Right atrium auricular region (tissue), 2 donors: ENCODE results near the gene PODXL2. TPM values are rescaled to one million over a fixed set of nuclear protein-coding genes. Genes with fewer than 3 reads are reported as not detected.
A peak's percentile ranks its signal among the peaks of the same experiment; 100 is the strongest.
"Not testable (repeated sequence)": the region's sequence is repeated elsewhere in the genome, so short reads cannot be mapped to it uniquely, and the experiment has no call there.

Experiments used
- DNase-seq: peaks from one replicate; pipeline ENCODE4 v3.0.0-alpha.2; 2019; ENCODE audit warnings: low spot score
- H3K27ac ChIP-seq, 2 donors: fragments of 200-600 bp; sonication (generic); 1 replicate in 1 of 2; 2 replicates in 1 of 2; pipeline ENCODE4 v1.5.1; 2016 to 2019
- H3K27me3 ChIP-seq, 2 donors: fragments of 200-600 bp; sonication (generic); one replicate each; pipeline versions ENCODE4 v1.5.1 to v1.6.0; 2017 to 2019
- H3K36me3 ChIP-seq: fragments of 200-600 bp; sonication (generic); one replicate; pipeline ENCODE4 v1.5.1; 2016
- H3K4me1 ChIP-seq, 2 donors: fragments of 200-600 bp; sonication (generic); one replicate each; pipeline versions ENCODE4 v1.5.1 to v1.6.0; 2017 to 2019
- H3K4me3 ChIP-seq, 2 donors: fragments of 200-600 bp; sonication (generic); 1 replicate in 1 of 2; 2 replicates in 1 of 2; pipeline ENCODE4 v1.5.1; 2017 to 2019; ENCODE audit warnings: mild to moderate bottlenecking in 1 of 2, moderate library complexity in 1 of 2
- H3K9me3 ChIP-seq, 2 donors: fragments of 200-600 bp; sonication (generic); one replicate each; pipeline ENCODE4 v1.5.1; 2019
- CTCF ChIP-seq, 2 donors: fragments of 200-600 bp; sonication (generic); IDR thresholded peaks; one replicate each; pipeline ENCODE4 v1.5.1; 2019; ENCODE audit warnings: antibody characterized with exemption in 2 of 2
- total RNA-seq, 2 donors: library from RNA; depleted of rRNA; stranded (reverse); fragments of >200 nt; gene quantifications; one replicate each; pipeline ENCODE4 v1.1.0, GENCODE V29; 2016

Gene PODXL2
- total RNA-seq, 2 donors from 2014 or later = 1.9 to 2.9 TPM

GRCh38 chr3:127652246-127652995 lies 23.4 kb downstream of the PODXL2 start:
- Histone ChIP-seq H3K27ac (no peak overlapping the region), H3K27me3 (no peaks in the 10 kb centered on the region), H3K4me1 (peaks cover 0 to 7% of the 10 kb centered on the region in 2 donors), H3K4me3 (no peak overlapping the region), H3K9me3 (no peaks in the 10 kb centered on the region), H3K36me3 (no peaks in the 10 kb centered on the region)
- DNase-seq = no peak
- TF ChIP-seq CTCF (IDR thresholded peaks at IDR 0.05) = peak; percentile 76 to 92

- no peak overlapping the region for H3K4me3 ChIP-seq
- no peak for TF ChIP-seq CTCF (IDR thresholded peaks at IDR 0.05)
- no peaks in the 10 kb centered on the region for H3K27me3 ChIP-seq
- no peaks in the 10 kb centered on the region for H3K36me3 ChIP-seq
- H3K9me3 ChIP-seq = no peaks in the 10 kb centered on the region
- peaks cover 0 to 7% of the 10 kb centered on the region in 2 donors for H3K4me1 ChIP-seq
- DNase-seq = no peak
- H3K27ac ChIP-seq = no peak overlapping the region
Measured at GRCh38 chr3:127654374-127654773, 25.4 kb downstream of the PODXL2 start.

GRCh38 chr3:127654993-127655392 lies 26.0 kb downstream of the PODXL2 start:
- H3K9me3 ChIP-seq, DNase-seq, H3K36me3 ChIP-seq, H3K27me3 ChIP-seq, H3K4me1 ChIP-seq, H3K27ac ChIP-seq, H3K4me3 ChIP-seq: not testable (repeated sequence)

- DNase-seq = no peak
- TF ChIP-seq CTCF (IDR thresholded peaks at IDR 0.05) = no peak
- H3K9me3 ChIP-seq = no peaks in the 10 kb centered on the region
- no peak overlapping the region for H3K27ac ChIP-seq
- H3K36me3 ChIP-seq = no peaks in the 10 kb centered on the region
- H3K27me3 ChIP-seq = no peaks in the 10 kb centered on the region
- H3K4me1 ChIP-seq = peaks cover 0 to 7% of the 10 kb centered on the region in 2 donors
- H3K4me3 ChIP-seq = no peak overlapping the region
Measured at GRCh38 chr3:127655641-127656040, 26.7 kb downstream of the PODXL2 start.

GRCh38 chr3:127656906-127657305 lies 27.9 kb downstream of the PODXL2 start:
- no peak for DNase-seq

GRCh38 chr3:127658234-127658633 lies 29.2 kb downstream of the PODXL2 start:
- DNase-seq = no peak
- H3K4me3 ChIP-seq = no peak overlapping the region
- no peak for TF ChIP-seq CTCF (IDR thresholded peaks at IDR 0.05)
- no peaks in the 10 kb centered on the region for H3K4me1 ChIP-seq
- H3K27me3 ChIP-seq = no peaks in the 10 kb centered on the region
- H3K27ac ChIP-seq = no peak overlapping the region
- H3K9me3 ChIP-seq = no peaks in the 10 kb centered on the region
- H3K36me3 ChIP-seq = no peaks in the 10 kb centered on the region

More at GRCh38 chr3:127656906-127657305, 27.9 kb downstream of the PODXL2 start:
- no peak overlapping the region for H3K27ac ChIP-seq
- no peaks in the 10 kb centered on the region for H3K27me3 ChIP-seq
- no peak overlapping the region for H3K4me3 ChIP-seq
- no peak for TF ChIP-seq CTCF (IDR thresholded peaks at IDR 0.05)
- H3K9me3 ChIP-seq = no peaks in the 10 kb centered on the region
- no peaks in the 10 kb centered on the region for H3K36me3 ChIP-seq
- peaks cover 0 to 7% of the 10 kb centered on the region in 2 donors for H3K4me1 ChIP-seq
